ENCODE data around the gene CNBD2.

Gene CNBD2

DNA sequence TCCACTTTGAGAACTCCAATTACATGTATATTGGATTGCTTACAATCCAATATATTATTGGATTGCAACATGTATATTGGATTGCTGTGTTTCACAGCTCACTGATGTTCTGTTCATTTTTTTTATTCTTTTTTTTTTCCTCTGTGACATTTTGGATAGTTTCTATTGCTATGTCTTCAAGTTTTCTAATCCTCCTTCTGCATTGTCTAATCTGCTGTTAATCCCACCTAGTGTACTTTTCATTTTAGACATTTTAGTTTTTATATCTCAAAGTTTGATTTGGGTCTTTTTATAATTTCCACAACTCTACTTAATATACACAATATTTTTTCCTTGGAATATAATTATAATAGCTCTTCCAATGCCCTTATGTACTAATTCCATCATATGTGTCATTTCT lies 34.5 kb downstream of the CNBD2 start:
- no peak for DNase-seq (ENCODE audit: low read depth)
- no peak overlapping the region for H3K4me3 ChIP-seq (ENCODE audit: control insufficient read depth, low read depth, low read length)
- no peak for TF ChIP-seq CTCF (IDR thresholded peaks at IDR 0.05; ENCODE audit: control insufficient read depth, insufficient read depth, low read depth, low read length, missing control alignments)

DNA sequence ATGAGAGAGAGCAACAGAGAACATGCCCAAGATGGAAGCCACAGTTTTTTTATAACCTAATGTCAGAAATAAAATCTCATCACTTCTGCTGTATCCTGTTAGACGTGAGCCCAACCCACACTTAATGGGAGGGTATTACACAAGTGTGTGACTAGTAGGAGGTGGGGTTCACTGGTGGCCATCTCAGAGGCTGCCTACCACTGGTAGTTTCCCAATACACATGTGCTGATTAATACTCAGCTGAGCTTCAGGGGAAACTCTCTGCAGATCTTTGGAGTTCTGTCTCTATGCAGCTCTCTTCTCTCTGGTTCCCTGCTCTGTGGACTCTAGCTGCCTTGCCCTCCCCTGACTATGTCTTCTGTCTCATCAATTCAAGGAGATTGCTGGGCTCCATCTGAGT lies 35.7 kb downstream of the CNBD2 start:
- TF ChIP-seq CTCF (IDR thresholded peaks at IDR 0.05; ENCODE audit: control insufficient read depth, insufficient read depth, low read depth, low read length, missing control alignments) = no peak
- DNase-seq (ENCODE audit: low read depth) = no peak
- no peak overlapping the region for H3K4me3 ChIP-seq (ENCODE audit: control insufficient read depth, low read depth, low read length)

DNA sequence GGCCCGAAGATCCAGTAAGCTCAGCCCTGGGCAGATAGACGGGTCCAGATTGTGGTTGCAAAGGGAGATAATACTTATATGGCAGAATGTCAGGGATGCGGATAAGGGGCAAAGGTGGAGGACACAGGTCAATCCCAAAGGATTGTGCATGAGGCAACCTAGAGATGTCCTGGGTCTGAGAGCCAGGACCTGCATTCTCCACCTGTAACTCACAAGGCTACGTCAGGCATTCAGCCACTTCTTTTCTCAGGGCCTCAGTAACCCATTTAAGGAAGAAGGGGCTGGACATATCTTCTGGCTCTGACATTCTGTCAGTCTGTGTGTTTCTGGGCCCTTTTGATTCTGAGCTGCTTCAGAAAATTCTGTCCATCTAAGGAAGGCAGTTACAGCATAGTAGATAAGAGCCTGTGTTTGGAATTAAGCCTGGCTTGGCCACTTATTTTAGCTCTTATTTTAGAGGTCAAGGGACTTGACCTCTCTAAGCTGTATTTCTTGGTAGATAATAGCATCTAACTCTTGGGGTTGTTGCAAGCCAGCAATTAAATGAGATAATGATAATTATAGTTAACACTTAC lies 40.2 kb downstream of the CNBD2 start:
- TF ChIP-seq CTCF (IDR thresholded peaks at IDR 0.05; ENCODE audit: control insufficient read depth, insufficient read depth, low read depth, low read length, missing control alignments) = no peak
- no peak overlapping the region for H3K4me3 ChIP-seq (ENCODE audit: control insufficient read depth, low read depth, low read length)
- DNase-seq (ENCODE audit: low read depth) = no peak

DNA sequence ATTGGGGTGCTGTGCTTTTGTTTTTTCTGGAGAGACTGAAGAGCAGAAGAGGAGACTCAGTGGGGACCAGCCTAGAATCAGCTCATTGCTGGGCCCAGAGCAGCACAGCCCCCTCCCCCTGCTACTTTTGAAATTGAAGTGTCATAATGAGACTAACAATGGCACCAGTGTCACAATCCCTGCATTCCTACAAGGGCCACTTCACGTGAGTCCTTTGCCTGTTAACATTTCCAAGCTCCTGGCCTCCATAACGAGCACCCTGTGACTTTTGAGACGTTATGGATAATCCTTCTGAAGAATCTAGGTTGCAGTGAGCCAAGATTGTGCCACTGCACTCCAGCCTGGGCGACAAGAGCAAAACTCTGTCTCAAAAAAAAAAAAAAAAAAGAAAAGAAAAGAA lies 41.7 kb downstream of the CNBD2 start:
- DNase-seq (ENCODE audit: low read depth) = no peak
- no peak overlapping the region for H3K4me3 ChIP-seq (ENCODE audit: control insufficient read depth, low read depth, low read length)
- no peak for TF ChIP-seq CTCF (IDR thresholded peaks at IDR 0.05; ENCODE audit: control insufficient read depth, insufficient read depth, low read depth, low read length, missing control alignments)

DNA sequence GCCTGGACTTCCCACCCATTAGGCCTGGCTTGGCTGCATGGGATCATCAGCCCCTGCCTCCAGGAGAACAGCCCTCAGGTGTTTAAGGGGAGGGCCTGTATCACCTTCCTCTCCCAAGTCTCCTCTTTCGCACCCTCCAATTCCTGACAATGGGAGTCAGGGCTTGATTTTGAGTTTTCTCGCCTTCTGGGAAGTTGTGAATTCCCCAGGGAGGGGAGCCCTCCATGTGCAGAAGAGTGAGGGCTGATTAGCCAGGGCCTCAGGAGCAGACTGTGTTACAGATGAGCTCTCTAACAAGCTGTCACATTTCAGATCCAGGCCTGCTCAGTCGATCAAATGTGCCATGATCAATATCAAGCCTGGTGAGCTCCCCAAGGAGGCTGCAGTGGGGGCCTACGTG lies 42.4 kb downstream of the CNBD2 start:
- H3K4me3 ChIP-seq (ENCODE audit: control insufficient read depth, low read depth, low read length) = no peak overlapping the region
- DNase-seq (ENCODE audit: low read depth) = no peak
- TF ChIP-seq CTCF (IDR thresholded peaks at IDR 0.05; ENCODE audit: control insufficient read depth, insufficient read depth, low read depth, low read length, missing control alignments) = no peak

- H3K4me3 ChIP-seq (ENCODE audit: control insufficient read depth, low read depth, low read length) = no peak overlapping the region
- TF ChIP-seq CTCF (IDR thresholded peaks at IDR 0.05; ENCODE audit: control insufficient read depth, insufficient read depth, low read depth, low read length, missing control alignments) = no peak
- DNase-seq (ENCODE audit: low read depth) = no peak
Measured at GRCh38 chr20:36015806-36016403, 47.5 kb downstream of the CNBD2 start.
